Measurements from ENCODE around the gene HADHA. TPM values are rescaled to one million over a fixed set of nuclear protein-coding genes. Genes with fewer than 3 reads are reported as not detected.
"Not testable (repeated sequence)": the region's sequence is repeated elsewhere in the genome, so short reads cannot be mapped to it uniquely, and the experiment has no call there.

The HADHA gene
- polyA plus RNA-seq, 1 of the 3 experiments (the other 2 are of a cell fraction), result 64.3 TPM

GRCh38 chr2:26268213-26268612, 23.8 kb upstream of the HADHA start:
- H3K4me2 ChIP-seq, result no peak overlapping the region
- no peak for TF ChIP-seq SMC3 (IDR thresholded peaks at IDR 0.05; ENCODE audit: low read depth, low read length)
- no peak for TF ChIP-seq EZH2phosphoT487 (IDR thresholded peaks at IDR 0.05; ENCODE audit: borderline replicate concordance, low read depth)
- TF ChIP-seq GABPA (IDR thresholded peaks at IDR 0.05; ENCODE audit: low read depth), result no peak
- TF ChIP-seq RAD21 (IDR thresholded peaks at IDR 0.05; ENCODE audit: low read length), result no peak
- no peak for TF ChIP-seq IRF3 (IDR thresholded peaks at IDR 0.05; ENCODE audit: low read depth, low read length)
- no peak for TF ChIP-seq FOSL2 (IDR thresholded peaks at IDR 0.05; ENCODE audit: borderline replicate concordance, low read depth)
- no peak for TF ChIP-seq TCF12 (IDR thresholded peaks at IDR 0.05)
- TF ChIP-seq SIN3A (IDR thresholded peaks at IDR 0.05; ENCODE audit: borderline replicate concordance, low read depth, low read length), result no peak
- TF ChIP-seq MXI1 (IDR thresholded peaks at IDR 0.05; ENCODE audit: low read depth, low read length), result no peak
- no peak for TF ChIP-seq EP300 (IDR thresholded peaks at IDR 0.05; ENCODE audit: borderline replicate concordance in 1 of 2, low read depth in 1 of 2, low read length in 1 of 2)
- no peak for TF ChIP-seq NFIC (IDR thresholded peaks at IDR 0.05; ENCODE audit: borderline replicate concordance)
- no peak for TF ChIP-seq REST (IDR thresholded peaks at IDR 0.05; ENCODE audit: low read depth, low read length)
- no peak for TF ChIP-seq FOXM1 (IDR thresholded peaks at IDR 0.05; ENCODE audit: low read depth)
- TF ChIP-seq CTCF (IDR thresholded peaks at IDR 0.05), result no peak
- no peak for TF ChIP-seq RCOR1 (IDR thresholded peaks at IDR 0.05; ENCODE audit: low read length)
- TF ChIP-seq YY1 (IDR thresholded peaks at IDR 0.05; ENCODE audit: low read depth), result no peak
- no peak for TF ChIP-seq TAF1 (IDR thresholded peaks at IDR 0.05; ENCODE audit: borderline replicate concordance, low read depth, low read length)
- TF ChIP-seq POLR2AphosphoS5 (IDR thresholded peaks at IDR 0.05; ENCODE audit: low read depth, low read length), result no peak
- TF ChIP-seq PBX3 (IDR thresholded peaks at IDR 0.05), result no peak
- no peak for TF ChIP-seq MAX (IDR thresholded peaks at IDR 0.05; ENCODE audit: low read depth)
- 96% methylated on average over 4 of the region's 4 CpGs for WGBS (ENCODE audit: low lambda C conversion rate)
- H3K79me2 ChIP-seq (ENCODE audit: insufficient read depth), result no peaks in the 10 kb centered on the region
- H3K27me3 ChIP-seq (ENCODE audit: insufficient read depth), result no peaks in the 10 kb centered on the region
- H3F3A ChIP-seq (replicated peaks; ENCODE audit: insufficient read depth), result no peaks in the 10 kb centered on the region
- H2AFZ ChIP-seq (ENCODE audit: low read depth), result no peak overlapping the region
- H3K9ac ChIP-seq, result no peak overlapping the region
- no peak for DNase-seq
- H4K20me1 ChIP-seq (ENCODE audit: insufficient read depth), result no peaks in the 10 kb centered on the region
- no peak overlapping the region for H3K4me3 ChIP-seq (ENCODE audit: low read depth in 2 of 2, low read length in 1 of 2)
- H3K9me2 ChIP-seq, result no peaks in the 10 kb centered on the region
- H3K4me1 ChIP-seq (ENCODE audit: control insufficient read depth in 1 of 2, insufficient read depth in 2 of 2, low read depth in 1 of 2, low read length in 1 of 2), result peaks cover 0 to under 1% of the 10 kb centered on the region in 2 experiments; a peak in 1 of 4 replicates
- H3K9me3 ChIP-seq, result no peaks in the 10 kb centered on the region
- H3K36me3 ChIP-seq (replicated peaks in 1 of 2; ENCODE audit: control insufficient read depth in 1 of 2, insufficient read depth in 2 of 2, low read length in 1 of 2), result peaks cover 12 to 37% of the 10 kb centered on the region in 2 experiments
- CTCF ChIA-PET, result no interaction called here
- H3K27ac ChIP-seq (ENCODE audit: low read depth in 2 of 2, low read length in 1 of 2), result no peak overlapping the region
- POLR2A ChIA-PET, result no interaction called here

GRCh38 chr2:26258836-26259235, 14.4 kb upstream of the HADHA start:
- H3K27ac ChIP-seq (ENCODE audit: low read depth in 2 of 2, low read length in 1 of 2); H2AFZ ChIP-seq (ENCODE audit: low read depth); H3K4me1 ChIP-seq (ENCODE audit: control insufficient read depth in 1 of 2, insufficient read depth in 2 of 2, low read depth in 1 of 2, low read length in 1 of 2); H3K4me3 ChIP-seq (ENCODE audit: low read depth in 2 of 2, low read length in 1 of 2); H4K20me1 ChIP-seq (ENCODE audit: insufficient read depth); H3K9me3 ChIP-seq; H3K4me2 ChIP-seq; H3K9me2 ChIP-seq; H3K9ac ChIP-seq; H3F3A ChIP-seq (replicated peaks; ENCODE audit: insufficient read depth); H3K27me3 ChIP-seq (ENCODE audit: insufficient read depth); DNase-seq: not testable (repeated sequence)
- Histone ChIP-seq H3K36me3 (replicated peaks in 1 of 2; ENCODE audit: control insufficient read depth in 1 of 2, insufficient read depth in 2 of 2, low read length in 1 of 2) (peaks cover 31 to 44% of the 10 kb centered on the region in 2 experiments), H3K79me2 (ENCODE audit: insufficient read depth) (peaks cover 34% of the 10 kb centered on the region)
- ChIA-PET POLR2A (interaction anchor here (0.9 kb wide), 1 partner anchor 13 kb away, joined by 3 read pairs; no protein-coding TSS in a partner anchor), CTCF (interaction anchor here (1.0 kb wide), 1 partner anchor 72 kb away, joined by 3 read pairs; no protein-coding TSS in a partner anchor)
- 97% methylated on average over 8 of the region's 8 CpGs for WGBS (ENCODE audit: low lambda C conversion rate)

Measured in SK-N-SH (cell line).